T-helper 2 cell treated with Interferon-gamma antibody and Interleukin-4, amounts not matched to agents 100 ng/mL and 5 ng/mL, for 36 hours (primary cell): ENCODE results near the gene FANCG. TPM values are rescaled to one million over a fixed set of nuclear protein-coding genes. Genes with fewer than 3 reads are reported as not detected.

Experiments used
- intact Hi-C: fragments of 100-400 bp; cut with micrococcal nuclease; formaldehyde crosslinking; loops from one replicate; pipeline ENCODE4 v1.15.1; 2023
- total RNA-seq: library from RNA; stranded (reverse); gene quantifications from 2 replicates; pipeline ENCODE4 v1.2.3, GENCODE V29; 2022

FANCG gene
- total RNA-seq, 1 donor from 2014 or later = 118 TPM

DNA sequence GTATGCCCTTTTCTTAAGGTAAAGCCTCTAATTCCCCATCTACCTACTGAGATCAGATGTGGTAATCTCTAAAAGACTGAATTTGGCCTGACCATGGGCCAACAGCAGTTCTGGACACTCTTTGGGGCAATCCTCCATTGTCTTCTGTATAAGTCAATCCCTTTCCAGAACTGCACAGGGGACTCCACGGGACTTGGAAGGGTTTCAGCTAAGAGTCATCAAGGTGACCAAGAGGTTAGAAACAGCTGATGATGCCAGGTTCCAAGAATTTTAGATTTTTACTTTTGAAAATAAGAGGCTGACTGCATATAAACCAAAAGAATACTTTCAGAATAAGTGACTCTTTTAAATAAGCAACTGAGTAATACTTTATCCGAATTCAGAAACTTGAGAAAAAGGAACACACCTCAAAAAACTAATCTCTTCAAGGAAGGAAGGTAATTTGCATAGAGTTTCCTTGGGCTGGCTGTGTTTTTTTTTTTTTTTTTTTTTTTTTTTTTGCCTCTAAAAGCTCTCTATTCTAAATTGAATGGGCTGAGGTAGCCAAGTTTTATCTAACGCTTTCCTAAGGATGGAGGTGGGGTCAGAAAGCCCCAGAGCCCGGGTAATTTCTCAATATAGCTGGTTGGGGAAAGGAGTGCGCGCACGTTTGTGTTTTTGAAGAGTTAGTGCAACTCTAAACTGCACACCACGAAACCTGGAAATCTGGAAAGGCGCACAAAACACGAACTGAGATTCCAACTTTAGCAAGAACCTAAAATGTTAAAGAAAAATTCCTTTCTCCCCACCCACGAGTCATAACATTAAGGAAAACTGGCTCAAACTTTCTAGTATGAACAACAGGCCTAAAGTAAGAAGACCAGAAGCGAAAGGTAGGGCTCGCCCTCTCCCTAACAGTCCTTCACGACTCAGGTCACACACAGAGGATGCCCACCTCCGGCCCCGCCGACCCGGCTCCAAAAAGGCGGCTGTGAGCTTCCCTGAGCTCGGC, 8.6 kb downstream of the FANCG start:
- intact Hi-C loops = loop anchor here (5.0 to 10.0 kb wide), 3 partner anchors 406 to 741 kb away; partner anchors contain the start of genes CCL27, SPAG8 and TESK1

DNA sequence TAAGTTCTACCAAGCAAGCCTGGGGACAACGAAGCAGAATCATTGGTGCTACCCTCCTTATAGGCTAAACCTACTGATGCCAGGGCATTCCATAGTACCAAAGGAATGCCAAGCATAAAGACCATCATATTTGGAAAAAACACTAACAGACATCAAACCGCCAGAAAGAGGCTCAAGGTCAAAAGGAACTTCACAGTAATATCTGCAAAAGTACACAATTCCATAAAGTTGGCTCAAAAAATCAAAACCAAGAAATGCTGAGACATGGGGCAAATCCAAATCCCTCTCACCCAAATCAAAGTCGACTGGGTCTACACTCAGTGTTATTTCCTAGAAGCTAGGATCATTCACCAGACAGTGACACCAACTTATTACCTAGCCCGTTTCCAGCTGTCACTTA, 10.7 kb downstream of the FANCG start:
- intact Hi-C loops = no loop called here

GRCh38 chr9:35067056-35067455, 12.7 kb downstream of the FANCG start:
- intact Hi-C loops = no loop called here

DNA sequence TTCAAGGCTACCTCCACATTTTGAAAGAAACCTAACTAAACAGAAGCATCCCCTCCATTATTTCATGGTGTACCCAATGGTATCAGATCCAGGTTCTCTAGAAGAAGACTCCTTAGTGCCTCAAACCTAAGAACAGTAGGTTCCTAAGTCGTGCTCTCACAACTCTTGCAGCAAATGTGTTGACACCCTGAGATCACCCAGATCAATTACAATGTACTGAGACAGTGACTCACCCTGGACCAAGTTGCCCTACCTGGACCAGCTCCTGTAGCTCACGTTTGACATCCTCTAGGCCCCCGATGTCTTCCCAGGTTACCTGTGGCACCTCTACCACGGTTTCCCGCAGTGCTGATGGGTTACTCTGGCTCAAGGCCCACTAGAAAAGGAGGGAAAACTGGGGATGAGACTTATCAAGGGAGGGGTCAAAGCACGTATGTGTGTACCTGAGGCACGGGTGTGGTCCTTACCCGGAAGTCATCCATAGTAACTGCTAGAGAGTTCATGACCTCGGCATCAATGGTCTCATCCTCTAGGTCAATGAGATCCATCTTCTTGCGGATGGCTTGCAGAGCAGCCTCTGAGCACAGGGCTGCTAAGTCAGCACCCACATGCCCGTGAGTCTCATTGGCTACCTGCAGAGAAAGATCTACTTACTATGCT, 19.1 kb downstream of the FANCG start:
- intact Hi-C loops = no loop called here

- intact Hi-C loops = no loop called here
Measured at GRCh38 chr9:35059438-35059837, 20.3 kb downstream of the FANCG start.

DNA sequence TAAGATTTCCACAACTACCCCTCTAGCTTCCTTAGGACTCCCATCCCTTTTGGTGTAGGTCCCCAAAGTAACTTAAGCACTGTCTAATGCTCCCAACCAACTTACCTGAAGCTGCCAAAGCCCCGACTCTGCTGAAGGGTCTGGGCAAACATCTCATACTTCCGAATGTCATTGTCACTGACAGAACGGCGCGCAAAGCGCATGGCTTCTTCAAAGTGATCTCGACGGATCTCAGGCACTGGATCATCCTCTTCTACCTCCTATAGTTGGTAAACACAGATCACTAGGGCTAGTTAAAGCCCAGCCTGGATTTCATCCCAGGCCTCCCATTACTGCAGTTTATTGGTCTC, 22.5 kb downstream of the FANCG start:
- intact Hi-C loops = no loop called here

GRCh38 chr9:35056571-35057270, 23.0 kb downstream of the FANCG start:
- intact Hi-C loops = no loop called here

- intact Hi-C loops = loop anchor here (1.0 kb wide), 1 partner anchor 11 kb away; no protein-coding TSS in a partner anchor
Measured at GRCh38 chr9:35054871-35055644, 24.7 kb downstream of the FANCG start.

DNA sequence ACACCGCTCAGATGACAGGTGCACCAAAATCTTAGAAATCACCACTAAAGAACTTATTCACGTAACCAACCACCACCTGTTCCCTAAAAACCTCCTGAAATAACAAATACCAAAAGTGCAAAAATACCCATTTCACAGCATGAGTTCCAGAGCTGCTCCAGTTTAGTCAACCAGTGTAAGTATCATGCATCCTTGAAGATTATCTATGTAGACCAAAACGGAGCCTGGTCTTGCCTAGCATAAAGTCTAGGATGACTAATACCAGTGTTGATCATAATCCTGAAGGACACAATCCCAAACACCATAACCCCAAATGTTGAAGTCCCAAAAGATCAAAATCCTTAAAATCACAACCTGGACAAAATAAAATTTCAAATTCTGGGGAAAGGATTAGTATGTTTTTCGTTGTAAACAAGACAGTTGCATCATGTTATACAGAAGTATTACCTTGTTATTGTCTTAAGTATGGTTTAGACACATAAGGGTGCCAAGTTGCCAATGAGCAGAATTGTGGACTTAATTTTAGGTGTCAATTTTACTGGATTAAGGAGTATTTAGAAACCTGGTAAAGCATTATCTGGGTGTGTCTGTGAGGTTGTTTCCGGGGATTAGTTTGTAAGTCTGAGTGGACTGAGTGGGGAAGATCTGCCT, 25.4 kb downstream of the FANCG start:
- intact Hi-C loops = loop anchor here (1.0 kb wide), 1 partner anchor 10 kb away; no protein-coding TSS in a partner anchor

GRCh38 chr9:35051069-35051967, 28.4 kb downstream of the FANCG start:
- intact Hi-C loops = loop anchor here (1.0 kb wide), 1 partner anchor 152 kb away; no protein-coding TSS in a partner anchor

GRCh38 chr9:35048511-35048910, 31.2 kb downstream of the FANCG start:
- intact Hi-C loops = no loop called here

- intact Hi-C loops = loop anchor here (1.0 kb wide), 1 partner anchor 10 kb away; no protein-coding TSS in a partner anchor
Measured at GRCh38 chr9:35044071-35044470, 35.7 kb downstream of the FANCG start.

- intact Hi-C loops = no loop called here
Measured at GRCh38 chr9:35042891-35043545, 36.7 kb downstream of the FANCG start.

DNA sequence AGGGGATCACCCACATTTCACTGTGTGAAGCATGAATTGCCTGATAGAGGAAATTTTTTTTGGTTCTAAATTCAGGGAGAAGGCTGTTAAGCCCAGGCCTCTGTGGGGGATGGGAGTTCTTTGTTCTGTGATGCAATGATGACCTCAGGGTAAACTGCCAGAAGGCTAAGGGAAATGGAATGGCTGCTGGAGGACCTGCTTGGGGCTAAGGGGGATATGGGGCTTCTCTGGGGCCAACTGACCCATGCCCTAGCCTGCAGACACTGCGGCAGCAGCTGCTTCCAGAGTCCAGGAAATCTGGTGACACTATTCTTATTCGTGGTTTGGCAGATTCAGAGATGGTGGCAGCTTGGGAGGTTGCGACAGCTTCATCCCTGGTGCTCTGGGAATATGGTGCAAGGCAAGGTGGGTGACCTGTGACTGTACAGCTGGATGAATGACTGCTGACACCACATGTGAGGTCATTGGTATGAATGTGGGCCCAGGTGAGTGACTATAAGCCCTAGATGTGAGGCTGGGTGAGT, 37.6 kb downstream of the FANCG start:
- intact Hi-C loops = no loop called here

DNA sequence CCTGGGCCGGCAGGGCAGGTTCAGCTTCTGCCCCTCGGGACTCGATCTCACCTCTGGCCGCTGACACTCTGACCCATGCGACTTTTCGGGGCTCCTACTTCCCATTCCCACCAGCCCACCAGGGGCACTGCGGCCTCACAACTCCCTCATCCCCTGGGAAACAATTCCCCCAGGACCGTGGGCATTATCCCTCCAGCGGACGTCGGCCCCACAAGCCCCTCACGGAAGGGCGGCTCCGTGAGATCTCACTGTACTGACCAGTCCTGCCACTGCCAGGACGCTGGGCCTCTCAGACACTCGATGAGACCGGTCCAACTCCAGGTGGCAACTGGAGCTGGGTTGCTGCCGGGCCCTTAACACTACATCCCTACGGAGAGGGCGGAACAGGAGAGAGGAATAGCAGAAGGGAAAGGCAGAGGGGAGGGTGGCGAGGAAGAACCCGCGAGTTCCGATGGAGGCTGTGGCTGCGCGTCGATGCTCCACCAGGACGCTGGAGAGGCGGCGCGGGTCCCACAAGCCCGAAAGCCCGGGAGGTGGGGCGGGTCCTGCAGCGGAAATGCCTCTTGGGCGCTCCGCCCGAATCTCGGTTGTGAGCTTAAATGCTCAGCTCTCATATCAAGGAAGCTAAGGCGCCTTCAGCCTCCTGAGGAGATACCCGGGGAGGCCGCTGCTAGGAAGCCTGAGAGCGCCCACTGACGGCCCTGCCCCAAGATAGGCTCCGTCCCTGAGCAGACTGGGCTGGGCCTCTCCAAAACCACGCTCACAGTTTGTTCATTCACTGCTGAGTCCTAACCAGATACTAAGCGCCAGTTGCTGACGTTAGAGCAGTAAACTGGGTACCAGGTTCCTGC, 43.7 kb downstream of the FANCG start:
- intact Hi-C loops = loop anchor here (5.0 kb wide), 1 partner anchor 49 kb away; the partner anchor contains the start of gene DNAJB5

DNA sequence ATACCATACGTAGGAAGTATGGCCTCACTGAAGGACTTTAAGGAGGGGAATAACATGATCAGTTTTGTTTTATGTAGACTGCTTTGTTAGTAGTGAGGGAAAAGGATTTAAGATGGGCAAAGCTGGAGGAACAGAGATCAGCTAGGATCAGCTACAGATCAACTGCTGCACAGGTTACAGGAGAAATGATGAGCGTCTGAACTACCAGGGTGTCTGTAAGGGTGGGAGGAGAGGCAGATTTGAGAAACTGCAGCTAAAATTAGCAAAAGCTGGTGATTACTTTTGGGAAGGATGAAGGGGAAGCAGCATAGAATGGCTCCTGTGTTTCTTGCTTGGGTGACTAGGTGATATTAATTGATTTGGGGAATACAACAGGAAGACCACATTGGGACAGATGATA, 46.6 kb downstream of the FANCG start:
- intact Hi-C loops = no loop called here

DNA sequence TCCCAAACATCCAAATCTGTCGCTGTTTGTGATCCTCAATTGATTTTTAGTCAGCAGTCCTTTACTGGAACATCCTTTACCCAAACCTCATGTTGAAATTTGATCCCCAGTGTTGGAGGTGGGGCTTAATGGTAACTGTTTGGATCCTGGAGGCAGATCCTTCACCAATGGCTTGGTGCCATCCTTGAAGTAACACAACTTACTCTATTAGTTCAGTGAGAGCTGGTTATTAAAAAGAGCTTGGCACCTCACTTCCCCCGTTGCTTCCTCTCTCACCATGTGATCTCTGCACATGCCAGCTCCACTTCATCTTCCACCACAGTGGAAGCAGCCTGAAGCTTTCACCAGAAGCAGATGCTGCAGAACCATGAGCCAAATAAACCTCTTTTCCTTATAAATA, 49.9 kb downstream of the FANCG start:
- intact Hi-C loops = no loop called here
